Measurements from ENCODE around the gene PSG4.
"Not testable (repeated sequence)": the region's sequence is repeated elsewhere in the genome, so short reads cannot be mapped to it uniquely, and the experiment has no call there.

PSG4 gene

DNA sequence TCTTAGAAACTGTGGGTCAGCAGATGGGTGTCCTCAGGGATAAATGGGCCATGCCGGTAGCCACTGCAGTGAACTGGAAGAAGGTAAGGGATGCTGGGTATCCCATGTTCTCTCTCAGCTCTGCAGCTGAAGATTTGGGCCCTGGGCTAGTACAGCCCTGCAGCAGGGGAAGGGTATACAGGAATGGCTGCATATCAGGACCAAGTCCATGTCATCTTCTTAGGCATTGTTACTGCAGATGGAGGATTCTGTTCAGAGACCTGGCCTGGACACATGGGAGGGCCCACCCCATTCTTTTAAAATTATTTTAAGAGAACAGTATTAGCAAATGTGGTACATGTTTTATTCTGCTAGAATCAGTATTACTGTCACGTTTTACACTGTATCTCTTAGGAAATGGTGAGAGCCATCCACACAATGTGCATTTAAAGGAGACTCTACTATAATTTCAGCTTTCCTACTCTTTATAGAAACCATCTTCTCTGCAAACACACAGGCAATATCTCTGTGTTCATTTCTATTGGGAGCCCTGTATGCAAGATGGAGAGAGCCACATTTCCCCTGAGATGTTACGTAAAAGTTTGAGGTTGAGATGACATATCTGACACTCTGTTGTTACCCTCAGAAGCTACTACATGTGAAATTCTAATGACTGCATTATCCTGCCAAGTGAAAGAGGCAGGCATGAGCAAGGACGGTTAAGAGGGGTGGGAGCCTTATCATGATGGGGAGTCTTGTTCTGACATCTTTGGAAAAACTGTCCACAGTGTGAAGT is 12.9 kb downstream of the PSG4 start:
- H3K9me3 Mint-ChIP-seq = peaks cover 38% of the 10 kb centered on the region
- H3K4me3 Mint-ChIP-seq; H3K4me1 Mint-ChIP-seq; H3K36me3 Mint-ChIP-seq (ENCODE audit: low read depth); H3K27ac Mint-ChIP-seq; H3K27me3 Mint-ChIP-seq (ENCODE audit: low read depth): not testable (repeated sequence)

- not testable (repeated sequence) for H3K27ac Mint-ChIP-seq; H3K27me3 Mint-ChIP-seq (ENCODE audit: low read depth); H3K4me1 Mint-ChIP-seq; H3K36me3 Mint-ChIP-seq (ENCODE audit: low read depth); H3K4me3 Mint-ChIP-seq
- peaks cover 35% of the 10 kb centered on the region for H3K9me3 Mint-ChIP-seq
Measured at GRCh38 chr19:43188092-43188491, 17.3 kb downstream of the PSG4 start.

DNA sequence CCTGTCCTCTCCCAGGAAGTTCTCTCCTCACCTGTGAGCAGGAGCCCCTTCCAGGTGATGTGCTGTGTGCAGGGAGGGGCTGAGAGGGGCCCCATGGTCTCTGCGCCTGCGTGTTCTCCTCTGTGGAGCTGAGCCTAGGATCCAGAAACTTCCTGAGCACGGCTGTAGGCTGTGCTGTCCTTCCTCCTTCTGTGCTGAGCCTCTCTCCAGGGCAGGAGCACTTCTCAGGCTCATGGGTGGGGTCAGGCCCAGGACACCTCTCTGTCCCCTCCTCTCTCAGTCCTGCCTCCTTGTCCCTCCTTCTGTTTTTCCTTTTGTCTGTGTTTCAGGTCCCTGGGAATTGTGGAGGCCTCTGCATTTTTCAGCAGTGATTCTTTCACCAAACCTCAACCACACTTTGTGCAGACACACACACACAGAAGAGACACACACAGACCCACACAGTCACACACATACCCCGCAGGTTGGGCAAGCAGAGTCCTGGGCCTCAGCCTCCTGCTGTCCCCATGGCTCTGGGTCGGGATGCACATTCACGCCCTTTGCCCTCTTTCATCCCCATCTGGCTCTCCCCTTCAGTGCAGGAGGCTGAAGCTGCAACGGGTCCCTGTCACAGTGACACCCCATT is 19.0 kb downstream of the PSG4 start, which contains the start of gene PSG5:
TSS of gene PSG5 (minus strand) at position 226 of the 625 bp plus-strand sequence. CDS start at position 95, 131 bp downstream.
- peaks cover 40% of the 10 kb centered on the region for H3K9me3 Mint-ChIP-seq
- not testable (repeated sequence) for H3K4me1 Mint-ChIP-seq; H3K27ac Mint-ChIP-seq; H3K36me3 Mint-ChIP-seq (ENCODE audit: low read depth); H3K27me3 Mint-ChIP-seq (ENCODE audit: low read depth); H3K4me3 Mint-ChIP-seq

- not testable (repeated sequence) for H3K4me1 Mint-ChIP-seq; H3K27ac Mint-ChIP-seq; H3K27me3 Mint-ChIP-seq (ENCODE audit: low read depth); H3K4me3 Mint-ChIP-seq; H3K36me3 Mint-ChIP-seq (ENCODE audit: low read depth)
- peaks cover 39% of the 10 kb centered on the region for H3K9me3 Mint-ChIP-seq
Measured at GRCh38 chr19:43181869-43182771, 23.3 kb downstream of the PSG4 start.

DNA sequence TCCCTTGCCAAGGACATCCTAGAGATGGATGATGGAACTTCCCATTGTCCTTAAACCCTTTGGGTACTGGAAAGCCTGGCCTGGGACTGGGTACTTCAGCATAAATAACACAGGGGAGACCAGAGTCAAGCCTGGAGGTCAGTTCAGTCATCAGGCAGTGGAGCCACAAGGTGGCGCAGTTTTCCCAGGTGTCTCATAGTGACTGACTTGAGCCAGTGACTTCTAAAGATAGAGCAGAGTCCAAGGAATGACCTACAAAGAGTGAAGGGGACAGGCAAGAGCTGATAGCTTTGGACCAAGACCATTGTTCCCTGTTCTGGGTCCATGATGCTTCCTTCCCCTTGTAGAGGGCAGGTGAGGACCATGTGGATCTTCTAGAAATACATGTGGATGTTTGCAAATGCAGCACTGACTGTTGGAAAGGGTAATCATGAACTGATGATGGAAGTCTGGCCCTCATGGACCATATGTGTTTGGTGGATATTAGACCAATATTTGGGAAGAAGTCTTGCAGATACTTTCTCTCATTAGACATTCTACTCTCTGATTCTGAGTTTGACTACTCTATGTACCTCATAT is 25.8 kb downstream of the PSG4 start:
- H3K36me3 Mint-ChIP-seq (ENCODE audit: low read depth); H3K27me3 Mint-ChIP-seq (ENCODE audit: low read depth); H3K27ac Mint-ChIP-seq; H3K4me3 Mint-ChIP-seq; H3K4me1 Mint-ChIP-seq: not testable (repeated sequence)
- H3K9me3 Mint-ChIP-seq = peaks cover 35% of the 10 kb centered on the region

DNA sequence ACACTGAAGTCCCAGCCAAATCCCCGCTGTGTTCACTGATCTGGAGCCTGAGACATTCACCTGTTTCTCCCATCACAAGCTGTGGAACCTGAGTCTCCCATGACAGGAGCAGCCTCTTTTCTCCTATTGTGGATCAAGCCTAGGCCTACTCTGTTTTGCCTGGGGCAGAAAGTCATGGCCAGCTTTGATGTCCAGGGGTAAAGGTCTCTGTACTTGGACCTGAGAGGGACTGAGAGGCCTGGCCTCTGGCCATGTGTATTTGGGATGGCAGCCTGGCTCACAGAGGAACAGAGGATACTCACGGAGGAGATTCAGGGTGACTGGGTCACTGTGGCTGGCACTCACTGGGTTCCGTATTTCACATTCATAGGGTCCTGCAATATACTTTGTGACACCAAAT is 26.9 kb downstream of the PSG4 start:
- not testable (repeated sequence) for H3K27ac Mint-ChIP-seq; H3K27me3 Mint-ChIP-seq (ENCODE audit: low read depth); H3K4me1 Mint-ChIP-seq; H3K4me3 Mint-ChIP-seq; H3K36me3 Mint-ChIP-seq (ENCODE audit: low read depth)
- peaks cover 33% of the 10 kb centered on the region for H3K9me3 Mint-ChIP-seq

DNA sequence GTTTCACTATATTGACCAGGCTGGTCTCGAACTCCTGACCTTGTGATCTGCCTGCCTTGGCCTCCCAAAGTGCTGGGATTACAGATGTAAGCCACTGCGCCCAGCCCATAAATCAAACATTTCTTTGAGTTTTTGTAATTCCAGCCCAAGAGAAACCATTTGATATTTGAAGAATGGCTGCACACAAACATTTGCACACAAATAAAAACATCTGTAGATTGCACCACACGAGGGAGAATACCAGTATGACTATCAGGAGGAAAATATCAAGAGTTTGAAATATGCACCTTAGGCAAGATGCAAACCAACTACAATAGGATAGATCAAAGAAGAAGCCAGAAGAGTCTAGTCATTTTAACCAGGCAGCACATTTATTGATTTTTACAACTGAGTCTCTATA is 39.5 kb downstream of the PSG4 start:
- not testable (repeated sequence) for H3K4me3 Mint-ChIP-seq; H3K27ac Mint-ChIP-seq; H3K27me3 Mint-ChIP-seq (ENCODE audit: low read depth); H3K4me1 Mint-ChIP-seq; H3K36me3 Mint-ChIP-seq (ENCODE audit: low read depth)
- peaks cover 53% of the 10 kb centered on the region for H3K9me3 Mint-ChIP-seq

- H3K9me3 Mint-ChIP-seq = peaks cover 46% of the 10 kb centered on the region
- not testable (repeated sequence) for H3K27ac Mint-ChIP-seq; H3K4me1 Mint-ChIP-seq; H3K4me3 Mint-ChIP-seq; H3K27me3 Mint-ChIP-seq (ENCODE audit: low read depth); H3K36me3 Mint-ChIP-seq (ENCODE audit: low read depth)
Measured at GRCh38 chr19:43163135-43163534, 42.3 kb downstream of the PSG4 start.

- H3K4me1 Mint-ChIP-seq; H3K27me3 Mint-ChIP-seq (ENCODE audit: low read depth); H3K4me3 Mint-ChIP-seq; H3K36me3 Mint-ChIP-seq (ENCODE audit: low read depth); H3K27ac Mint-ChIP-seq: not testable (repeated sequence)
- peaks cover 46% of the 10 kb centered on the region for H3K9me3 Mint-ChIP-seq
Measured at GRCh38 chr19:43162261-43162660, 43.2 kb downstream of the PSG4 start.

DNA sequence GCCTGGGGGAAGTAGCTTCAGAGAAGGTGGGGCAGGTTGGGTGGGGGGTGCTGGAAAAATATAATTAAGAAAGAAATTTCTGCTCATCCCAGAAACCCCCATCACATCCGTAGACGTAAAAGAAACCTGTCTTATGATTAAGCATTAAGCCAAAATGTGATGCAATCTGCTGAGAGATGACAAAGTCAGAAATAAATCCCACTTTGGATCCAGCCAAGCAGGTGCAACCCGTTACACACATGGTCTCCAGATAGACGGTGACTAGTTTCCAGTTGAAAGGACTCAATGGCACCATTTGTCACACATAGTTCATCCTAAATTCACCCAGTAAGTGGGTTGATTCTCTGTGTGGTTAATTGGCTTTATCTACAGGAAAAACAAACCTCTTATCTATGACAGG is 53.2 kb downstream of the PSG4 start:
- Mint-ChIP-seq H3K4me1 (no peaks in the 10 kb centered on the region), H3K9me3 (peaks cover 54% of the 10 kb centered on the region), H3K4me3 (no peak overlapping the region), H3K36me3 (ENCODE audit: low read depth) (no peaks in the 10 kb centered on the region), H3K27ac (no peak overlapping the region), H3K27me3 (ENCODE audit: low read depth) (no peaks in the 10 kb centered on the region)
- TF ChIP-seq, protein P1, sequence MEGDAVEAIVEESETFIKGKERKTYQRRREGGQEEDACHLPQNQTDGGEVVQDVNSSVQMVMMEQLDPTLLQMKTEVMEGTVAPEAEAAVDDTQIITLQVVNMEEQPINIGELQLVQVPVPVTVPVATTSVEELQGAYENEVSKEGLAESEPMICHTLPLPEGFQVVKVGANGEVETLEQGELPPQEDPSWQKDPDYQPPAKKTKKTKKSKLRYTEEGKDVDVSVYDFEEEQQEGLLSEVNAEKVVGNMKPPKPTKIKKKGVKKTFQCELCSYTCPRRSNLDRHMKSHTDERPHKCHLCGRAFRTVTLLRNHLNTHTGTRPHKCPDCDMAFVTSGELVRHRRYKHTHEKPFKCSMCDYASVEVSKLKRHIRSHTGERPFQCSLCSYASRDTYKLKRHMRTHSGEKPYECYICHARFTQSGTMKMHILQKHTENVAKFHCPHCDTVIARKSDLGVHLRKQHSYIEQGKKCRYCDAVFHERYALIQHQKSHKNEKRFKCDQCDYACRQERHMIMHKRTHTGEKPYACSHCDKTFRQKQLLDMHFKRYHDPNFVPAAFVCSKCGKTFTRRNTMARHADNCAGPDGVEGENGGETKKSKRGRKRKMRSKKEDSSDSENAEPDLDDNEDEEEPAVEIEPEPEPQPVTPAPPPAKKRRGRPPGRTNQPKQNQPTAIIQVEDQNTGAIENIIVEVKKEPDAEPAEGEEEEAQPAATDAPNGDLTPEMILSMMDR (IDR thresholded peaks at IDR 0.05; ENCODE audit: unreplicated experiment in 3 of 3) = no peak

DNA sequence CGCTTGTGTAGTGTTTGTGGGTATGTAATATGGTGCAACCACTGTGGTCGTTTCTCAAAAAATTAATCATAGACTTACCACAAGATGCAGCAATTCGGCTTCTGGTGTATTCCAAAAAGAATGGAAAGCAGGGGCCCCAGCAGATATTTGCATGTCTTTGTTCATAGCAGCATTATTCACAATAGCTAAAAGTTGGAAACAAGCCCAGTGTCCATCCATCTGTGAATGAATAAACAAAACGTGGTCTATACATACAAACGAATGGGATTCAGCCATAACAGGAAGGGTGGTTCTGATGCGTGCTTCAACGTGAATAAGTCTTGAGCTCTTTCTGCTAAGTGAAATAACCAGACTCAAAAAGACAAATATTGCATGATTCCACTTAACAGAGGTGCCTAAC is 55.6 kb downstream of the PSG4 start:
- H3K36me3 Mint-ChIP-seq (ENCODE audit: low read depth); H3K4me1 Mint-ChIP-seq; H3K27ac Mint-ChIP-seq; H3K27me3 Mint-ChIP-seq (ENCODE audit: low read depth); H3K4me3 Mint-ChIP-seq: not testable (repeated sequence)
- H3K9me3 Mint-ChIP-seq = peaks cover 62% of the 10 kb centered on the region

Data from nephron (organoid).